Measurements from ENCODE around the gene ZBTB12. TPM values are rescaled to one million over a fixed set of nuclear protein-coding genes. Genes with fewer than 3 reads are reported as not detected.
"Not testable (repeated sequence)": the region's sequence is repeated elsewhere in the genome, so short reads cannot be mapped to it uniquely, and the experiment has no call there.

The ZBTB12 gene
- total RNA-seq, 4 donors from 2014 or later, result 0.83 to 2.8 (median 1.0) TPM

DNA sequence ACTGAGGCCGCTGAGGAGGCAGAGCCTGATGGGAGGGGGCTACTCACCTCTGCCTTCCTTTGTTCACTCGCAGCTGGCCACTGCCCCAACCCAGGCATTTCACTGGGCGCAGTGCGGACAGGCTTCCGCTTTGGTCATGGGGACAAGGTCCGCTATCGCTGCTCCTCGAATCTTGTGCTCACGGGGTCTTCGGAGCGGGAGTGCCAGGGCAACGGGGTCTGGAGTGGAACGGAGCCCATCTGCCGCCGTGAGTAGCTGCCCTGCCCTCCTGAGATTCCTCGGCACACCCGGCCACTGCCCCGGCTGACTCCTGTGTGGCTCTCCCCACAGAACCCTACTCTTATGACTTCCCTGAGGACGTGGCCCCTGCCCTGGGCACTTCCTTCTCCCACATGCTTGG, 31.7 kb upstream of the ZBTB12 start:
- Histone ChIP-seq H3K4me3 (no peak overlapping the region), H3K27ac (no peak overlapping the region), H3K27me3 (peaks cover 0 to 19% (median 0%) of the 10 kb centered on the region in 4 donors), H3K9me3 (no peaks in the 10 kb centered on the region), H3K36me3 (no peaks in the 10 kb centered on the region), H3K4me1 (no peaks in the 10 kb centered on the region)
- WGBS, 2 donors, result 70 to 79% methylated on average over 4 of the region's 19 CpGs
- intact Hi-C loops (cut with DNase I), result no loop called here
- TF ChIP-seq, protein P1, sequence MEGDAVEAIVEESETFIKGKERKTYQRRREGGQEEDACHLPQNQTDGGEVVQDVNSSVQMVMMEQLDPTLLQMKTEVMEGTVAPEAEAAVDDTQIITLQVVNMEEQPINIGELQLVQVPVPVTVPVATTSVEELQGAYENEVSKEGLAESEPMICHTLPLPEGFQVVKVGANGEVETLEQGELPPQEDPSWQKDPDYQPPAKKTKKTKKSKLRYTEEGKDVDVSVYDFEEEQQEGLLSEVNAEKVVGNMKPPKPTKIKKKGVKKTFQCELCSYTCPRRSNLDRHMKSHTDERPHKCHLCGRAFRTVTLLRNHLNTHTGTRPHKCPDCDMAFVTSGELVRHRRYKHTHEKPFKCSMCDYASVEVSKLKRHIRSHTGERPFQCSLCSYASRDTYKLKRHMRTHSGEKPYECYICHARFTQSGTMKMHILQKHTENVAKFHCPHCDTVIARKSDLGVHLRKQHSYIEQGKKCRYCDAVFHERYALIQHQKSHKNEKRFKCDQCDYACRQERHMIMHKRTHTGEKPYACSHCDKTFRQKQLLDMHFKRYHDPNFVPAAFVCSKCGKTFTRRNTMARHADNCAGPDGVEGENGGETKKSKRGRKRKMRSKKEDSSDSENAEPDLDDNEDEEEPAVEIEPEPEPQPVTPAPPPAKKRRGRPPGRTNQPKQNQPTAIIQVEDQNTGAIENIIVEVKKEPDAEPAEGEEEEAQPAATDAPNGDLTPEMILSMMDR (IDR thresholded peaks at IDR 0.05), result no peak
- TF ChIP-seq POLR2A (IDR thresholded peaks at IDR 0.05), result no peak
- no peak for DNase-seq

DNA sequence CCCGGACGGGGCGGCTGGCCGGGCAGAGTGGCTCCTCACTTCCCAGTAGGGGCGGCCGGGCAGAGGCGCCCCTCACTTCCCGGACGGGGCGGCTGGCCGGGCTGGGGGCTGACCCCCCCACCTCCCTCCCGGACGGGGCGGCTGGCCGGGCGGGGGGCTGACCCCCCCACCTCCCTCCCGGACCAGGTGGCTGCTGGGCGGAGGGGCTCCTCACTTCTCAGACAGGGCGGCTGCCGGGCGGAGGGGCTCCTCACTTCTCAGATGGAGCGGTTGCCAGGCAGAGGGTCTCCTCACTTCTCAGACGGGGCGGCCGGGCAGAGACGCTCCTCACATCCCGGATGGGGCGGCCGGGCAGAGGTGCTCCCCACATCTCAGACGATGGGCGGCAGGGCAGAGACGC, 30.3 kb upstream of the ZBTB12 start:
- H3K9me3 ChIP-seq; H3K27ac ChIP-seq; H3K4me3 ChIP-seq; intact Hi-C loops (cut with DNase I); DNase-seq; H3K4me1 ChIP-seq; H3K36me3 ChIP-seq: not testable (repeated sequence)
- WGBS, 2 donors, result no CpG with 5 or more reads among the region's 32 CpGs
- peaks cover 0 to 22% (median 0%) of the 10 kb centered on the region in 4 donors for H3K27me3 ChIP-seq

DNA sequence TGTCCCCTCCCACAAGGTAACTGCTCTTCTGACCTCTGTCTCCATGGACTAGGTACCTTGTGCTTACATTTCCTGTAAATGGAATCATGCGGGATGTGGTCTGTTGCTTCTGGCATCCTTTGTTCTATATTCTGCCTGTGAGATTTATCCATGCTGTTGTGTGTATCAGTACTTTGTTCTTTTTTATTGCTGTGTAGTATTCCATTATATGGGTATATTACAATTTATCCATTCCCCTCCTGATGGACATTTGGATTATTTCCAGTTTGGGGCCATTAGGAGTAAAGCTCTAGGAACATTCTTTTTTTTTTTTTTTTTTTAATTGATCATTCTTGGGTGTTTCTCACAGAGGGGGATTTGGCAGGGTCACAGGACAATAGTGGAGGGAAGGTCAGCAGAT, 29.1 kb upstream of the ZBTB12 start:
- 76 to 96% methylated on average over 1 of the region's 1 CpG for WGBS, 2 donors
- H3K4me3 ChIP-seq, result no peak overlapping the region
- TF ChIP-seq, protein P1 (IDR thresholded peaks at IDR 0.05), result no peak
- no peak for TF ChIP-seq POLR2A (IDR thresholded peaks at IDR 0.05)
- peaks cover 0 to 22% (median 0%) of the 10 kb centered on the region in 4 donors for H3K27me3 ChIP-seq
- H3K4me1 ChIP-seq, result no peaks in the 10 kb centered on the region
- H3K27ac ChIP-seq, result no peak overlapping the region
- no peaks in the 10 kb centered on the region for H3K9me3 ChIP-seq
- H3K36me3 ChIP-seq, result no peaks in the 10 kb centered on the region
- DNase-seq, result no peak
- intact Hi-C loops (cut with DNase I), result no loop called here

DNA sequence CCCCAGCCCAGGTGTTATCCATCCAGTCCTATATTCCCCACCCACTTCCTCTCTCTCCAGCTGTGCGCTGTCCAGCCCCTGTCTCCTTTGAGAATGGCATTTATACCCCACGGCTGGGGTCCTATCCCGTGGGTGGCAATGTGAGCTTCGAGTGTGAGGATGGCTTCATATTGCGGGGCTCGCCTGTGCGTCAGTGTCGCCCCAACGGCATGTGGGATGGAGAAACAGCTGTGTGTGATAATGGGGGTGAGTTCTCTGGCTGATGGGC, 26.7 kb upstream of the ZBTB12 start:
- H3K4me3 ChIP-seq, result peak overlapping the region in 1 of 4 donors; percentile 49
- peaks cover 0 to 20% (median 0%) of the 10 kb centered on the region in 4 donors for H3K27me3 ChIP-seq
- no peaks in the 10 kb centered on the region for H3K4me1 ChIP-seq
- no peak for DNase-seq
- no peaks in the 10 kb centered on the region for H3K36me3 ChIP-seq
- TF ChIP-seq, protein P1 (IDR thresholded peaks at IDR 0.05), result no peak
- TF ChIP-seq POLR2A (IDR thresholded peaks at IDR 0.05), result no peak
- intact Hi-C loops (cut with DNase I), result no loop called here
- no peaks in the 10 kb centered on the region for H3K9me3 ChIP-seq
- WGBS, 2 donors, result 65 to 83% methylated on average over 4 to 8 of the region's 9 CpGs
- no peak overlapping the region for H3K27ac ChIP-seq

DNA sequence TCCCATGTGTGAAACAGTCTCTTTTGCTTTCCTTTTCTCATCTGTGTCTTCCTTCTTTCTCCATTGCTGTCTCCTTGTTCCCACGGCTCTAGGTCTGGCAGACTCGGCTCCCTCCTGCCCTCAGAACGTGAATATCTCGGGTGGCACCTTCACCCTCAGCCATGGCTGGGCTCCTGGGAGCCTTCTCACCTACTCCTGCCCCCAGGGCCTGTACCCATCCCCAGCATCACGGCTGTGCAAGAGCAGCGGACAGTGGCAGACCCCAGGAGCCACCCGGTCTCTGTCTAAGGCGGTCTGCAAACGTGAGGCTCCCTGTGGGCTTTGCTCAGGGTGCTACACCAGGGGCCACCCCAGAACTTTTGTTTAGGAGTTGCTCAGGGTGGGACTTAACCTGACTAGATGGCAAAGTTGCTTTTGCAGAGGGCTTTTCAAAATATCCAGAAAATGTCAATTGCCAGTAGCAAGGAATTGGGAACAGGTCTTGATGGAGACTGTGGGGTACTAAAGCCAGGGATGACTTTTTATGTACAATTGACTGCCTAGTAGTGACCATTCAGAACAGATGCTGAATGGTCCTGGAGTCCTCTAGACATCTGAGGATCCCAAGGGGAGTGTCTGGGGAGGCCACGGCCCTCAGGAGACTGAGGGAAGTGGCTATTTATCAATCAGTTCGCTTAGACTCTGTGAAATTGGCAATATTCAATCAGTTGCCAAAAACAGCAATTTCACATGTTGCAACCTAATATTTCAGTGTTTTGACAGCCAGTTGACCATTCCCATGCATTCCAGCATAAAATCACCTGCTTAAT, 26.2 kb upstream of the ZBTB12 start:
- no peak for DNase-seq
- no peaks in the 10 kb centered on the region for H3K36me3 ChIP-seq
- peak overlapping the region in 3 of 4 donors; percentile 3 to 49 (median 27) for H3K4me3 ChIP-seq
- peaks cover 0 to 14% (median 0%) of the 10 kb centered on the region in 4 donors for H3K27me3 ChIP-seq
- WGBS, 2 donors, result 68 to 85% methylated on average over 7 to 10 of the region's 11 CpGs
- H3K27ac ChIP-seq, result peak overlapping the region in 1 of 4 donors; percentile 1
- H3K4me1 ChIP-seq, result no peaks in the 10 kb centered on the region
- H3K9me3 ChIP-seq, result no peaks in the 10 kb centered on the region
- TF ChIP-seq, protein P1 (IDR thresholded peaks at IDR 0.05), result no peak
- TF ChIP-seq POLR2A (IDR thresholded peaks at IDR 0.05), result no peak
- intact Hi-C loops (cut with DNase I), result no loop called here

Data from esophagus squamous epithelium (tissue), 5 donors.